ENCODE results near the gene RAD51B. TPM values are rescaled to one million over a fixed set of nuclear protein-coding genes. Genes with fewer than 3 reads are reported as not detected.
A peak's percentile ranks its signal among the peaks of the same experiment; 100 is the strongest.

The RAD51B gene
- total RNA-seq, 1 experiment from 2014 or later, result 10.8 TPM

DNA sequence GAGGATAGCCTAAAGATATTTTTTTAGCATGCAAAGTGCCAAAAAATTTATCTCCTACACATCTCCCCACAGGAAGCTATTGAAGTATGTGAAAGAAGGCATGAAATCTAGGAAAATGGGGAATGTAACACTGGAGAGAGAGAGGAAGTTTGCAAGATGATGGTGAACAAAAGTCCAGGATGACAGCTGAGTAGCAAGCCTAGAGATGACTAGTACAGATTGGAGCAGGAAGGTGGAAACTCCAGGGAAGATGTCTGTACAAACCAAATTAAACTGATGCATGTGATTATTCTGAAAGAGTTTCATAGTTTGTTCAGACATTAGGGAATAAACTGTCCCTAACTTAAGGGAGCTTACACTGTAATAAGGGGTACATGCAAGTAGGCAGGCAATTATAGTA is 99.3 kb downstream of the RAD51B start:
- no peak overlapping the region for H3K4me3 ChIP-seq (ENCODE audit: low read length)
- CTCF ChIA-PET, result no interaction called here

DNA sequence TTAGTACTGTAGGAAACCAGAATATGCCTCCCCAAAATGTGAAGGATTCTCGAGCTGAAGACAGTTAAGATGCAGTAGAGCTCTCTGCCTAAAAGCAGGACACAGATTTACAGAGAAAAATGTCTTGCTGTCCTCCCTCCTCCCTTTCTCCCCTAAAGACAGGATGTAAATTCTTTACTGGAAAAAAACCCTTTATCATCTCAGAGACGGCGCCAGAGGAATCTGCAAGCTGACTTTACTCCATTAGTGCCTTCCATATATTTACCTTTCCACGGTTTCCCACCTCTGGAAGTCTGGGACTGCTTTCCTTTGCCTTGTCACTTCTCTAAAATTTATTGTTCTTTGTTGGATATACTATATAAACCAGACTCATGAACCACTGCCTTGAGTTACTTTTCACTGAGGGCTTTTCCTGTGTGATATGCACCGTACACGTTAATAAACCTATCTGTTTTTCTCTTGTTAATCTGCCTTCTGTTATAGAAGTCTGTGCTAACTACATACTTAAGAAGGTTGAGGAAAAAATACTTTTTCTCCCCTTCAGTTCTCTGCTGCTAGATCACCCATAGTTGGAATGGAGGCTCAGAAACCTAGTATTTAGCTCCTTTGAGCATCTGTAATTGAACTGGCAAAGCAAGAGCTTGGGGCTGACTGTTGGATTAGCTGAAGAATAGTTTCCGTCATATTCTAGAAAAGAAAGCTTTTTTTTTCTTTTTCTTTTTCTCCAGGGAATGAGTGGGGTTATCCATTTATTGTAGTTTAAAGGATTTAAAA is 99.9 kb downstream of the RAD51B start:
- TF ChIP-seq EZH2phosphoT487 (IDR thresholded peaks at IDR 0.05; ENCODE audit: borderline replicate concordance, low read length), result no peak
- TF ChIP-seq, protein P1, sequence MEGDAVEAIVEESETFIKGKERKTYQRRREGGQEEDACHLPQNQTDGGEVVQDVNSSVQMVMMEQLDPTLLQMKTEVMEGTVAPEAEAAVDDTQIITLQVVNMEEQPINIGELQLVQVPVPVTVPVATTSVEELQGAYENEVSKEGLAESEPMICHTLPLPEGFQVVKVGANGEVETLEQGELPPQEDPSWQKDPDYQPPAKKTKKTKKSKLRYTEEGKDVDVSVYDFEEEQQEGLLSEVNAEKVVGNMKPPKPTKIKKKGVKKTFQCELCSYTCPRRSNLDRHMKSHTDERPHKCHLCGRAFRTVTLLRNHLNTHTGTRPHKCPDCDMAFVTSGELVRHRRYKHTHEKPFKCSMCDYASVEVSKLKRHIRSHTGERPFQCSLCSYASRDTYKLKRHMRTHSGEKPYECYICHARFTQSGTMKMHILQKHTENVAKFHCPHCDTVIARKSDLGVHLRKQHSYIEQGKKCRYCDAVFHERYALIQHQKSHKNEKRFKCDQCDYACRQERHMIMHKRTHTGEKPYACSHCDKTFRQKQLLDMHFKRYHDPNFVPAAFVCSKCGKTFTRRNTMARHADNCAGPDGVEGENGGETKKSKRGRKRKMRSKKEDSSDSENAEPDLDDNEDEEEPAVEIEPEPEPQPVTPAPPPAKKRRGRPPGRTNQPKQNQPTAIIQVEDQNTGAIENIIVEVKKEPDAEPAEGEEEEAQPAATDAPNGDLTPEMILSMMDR (conservative IDR thresholded peaks at IDR 0.05; ENCODE audit: low read depth, low read length), result no peak
- ChIA-PET POLR2A (ENCODE audit: unreplicated experiment) (interaction anchor here (0.5 to 0.6 kb wide), 3 partner anchors 21 to 1130 kb away, joined by 4 to 10 read pairs (median 4); no protein-coding TSS in a partner anchor), CTCF (no interaction called here)
- H3K4me1 ChIP-seq (ENCODE audit: insufficient read depth, low read length), result no peaks in the 10 kb centered on the region
- no TSS peak for BruUV-seq (replicated peaks)
- H3K4me2 ChIP-seq (ENCODE audit: low read length), result no peak overlapping the region
- intact Hi-C loops (cut with micrococcal nuclease), result no loop called here
- ATAC-seq, result no peak
- H3K9me2 ChIP-seq (replicated peaks; ENCODE audit: low read length), result no peaks in the 10 kb centered on the region
- H3K4me3 ChIP-seq (ENCODE audit: low read length), result no peak overlapping the region
- H3F3A ChIP-seq (ENCODE audit: low read length, unreplicated experiment), result no peaks in the 10 kb centered on the region
- no peak for DNase-seq
- H3K27me3 ChIP-seq (ENCODE audit: low read length), result no peaks in the 10 kb centered on the region
- H4K20me1 ChIP-seq (ENCODE audit: low read length), result no peaks in the 10 kb centered on the region
- no peak overlapping the region for H3K9ac ChIP-seq (ENCODE audit: low read length)
- no peaks in the 10 kb centered on the region for H3K79me2 ChIP-seq (ENCODE audit: low read length)
- H2AFZ ChIP-seq (ENCODE audit: low read length), result no peak overlapping the region
- no peaks in the 10 kb centered on the region for H3K36me3 ChIP-seq (ENCODE audit: low read depth, low read length)
- H3K27ac ChIP-seq (ENCODE audit: low read length), result no peak overlapping the region
- no peaks in the 10 kb centered on the region for H3K9me3 ChIP-seq (ENCODE audit: low read length)

More for the DNA sequence above, 99.3 kb downstream of the RAD51B start:
- Histone ChIP-seq H3K27ac (ENCODE audit: low read length) (no peak overlapping the region), H3K9me3 (ENCODE audit: low read length) (no peaks in the 10 kb centered on the region), H3K4me2 (ENCODE audit: low read length) (no peak overlapping the region), H3K27me3 (ENCODE audit: low read length) (no peaks in the 10 kb centered on the region), H3F3A (ENCODE audit: low read length, unreplicated experiment) (no peaks in the 10 kb centered on the region), H3K4me1 (ENCODE audit: insufficient read depth, low read length) (no peaks in the 10 kb centered on the region), H3K9me2 (replicated peaks; ENCODE audit: low read length) (no peaks in the 10 kb centered on the region), H4K20me1 (ENCODE audit: low read length) (no peaks in the 10 kb centered on the region), H2AFZ (ENCODE audit: low read length) (no peak overlapping the region), H3K9ac (ENCODE audit: low read length) (no peak overlapping the region), H3K79me2 (ENCODE audit: low read length) (no peaks in the 10 kb centered on the region), H3K36me3 (ENCODE audit: low read depth, low read length) (no peaks in the 10 kb centered on the region)
- intact Hi-C loops (cut with micrococcal nuclease), result no loop called here
- BruUV-seq (replicated peaks), result no TSS peak
- TF ChIP-seq, protein P1 (conservative IDR thresholded peaks at IDR 0.05; ENCODE audit: low read depth, low read length), result no peak
- TF ChIP-seq EZH2phosphoT487 (IDR thresholded peaks at IDR 0.05; ENCODE audit: borderline replicate concordance, low read length) (no peak), EZH2 (IDR thresholded peaks at IDR 0.05; ENCODE audit: low read length, unreplicated experiment) (no peak)
- ATAC-seq, result no peak
- DNase-seq, result no peak
- POLR2A ChIA-PET (ENCODE audit: unreplicated experiment), result interaction anchor here (0.5 kb wide), 1 partner anchor 876 kb away, joined by 10 read pairs; no protein-coding TSS in a partner anchor

DNA sequence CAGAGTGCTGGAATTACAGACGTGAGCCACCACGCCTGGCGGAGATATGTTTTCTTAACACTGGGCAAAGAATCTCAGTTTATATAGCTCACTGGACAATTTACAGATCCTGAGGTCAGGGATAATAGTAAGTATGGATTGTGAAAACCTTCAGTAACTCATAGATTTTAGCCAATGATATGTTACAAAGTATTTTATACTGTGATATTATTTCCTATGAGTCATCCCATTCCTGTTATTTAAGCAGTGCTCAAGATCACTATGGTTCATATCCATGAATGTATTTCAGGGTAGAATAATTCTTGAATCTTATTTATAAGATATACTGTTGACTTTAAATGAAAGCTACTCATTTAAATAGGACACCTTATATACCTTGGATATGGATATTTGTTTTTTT is 107.2 kb downstream of the RAD51B start:
- H3K4me1 ChIP-seq (ENCODE audit: insufficient read depth, low read length), result no peaks in the 10 kb centered on the region
- H3K36me3 ChIP-seq (ENCODE audit: low read depth, low read length), result no peaks in the 10 kb centered on the region
- TF ChIP-seq, protein P1 (conservative IDR thresholded peaks at IDR 0.05; ENCODE audit: low read depth, low read length), result no peak
- TF ChIP-seq EZH2 (IDR thresholded peaks at IDR 0.05; ENCODE audit: low read length, unreplicated experiment) (no peak), EZH2phosphoT487 (IDR thresholded peaks at IDR 0.05; ENCODE audit: borderline replicate concordance, low read length) (no peak)
- H3K4me3 ChIP-seq (ENCODE audit: low read length), result no peak overlapping the region
- H4K20me1 ChIP-seq (ENCODE audit: low read length), result no peaks in the 10 kb centered on the region
- H3K9ac ChIP-seq (ENCODE audit: low read length), result no peak overlapping the region
- H3K27ac ChIP-seq (ENCODE audit: low read length), result no peak overlapping the region
- H3K4me2 ChIP-seq (ENCODE audit: low read length), result no peak overlapping the region
- no peak overlapping the region for H2AFZ ChIP-seq (ENCODE audit: low read length)
- peak; percentile 43 for ATAC-seq
- no peaks in the 10 kb centered on the region for H3K9me2 ChIP-seq (replicated peaks; ENCODE audit: low read length)
- no peaks in the 10 kb centered on the region for H3F3A ChIP-seq (ENCODE audit: low read length, unreplicated experiment)
- intact Hi-C loops (cut with micrococcal nuclease), result no loop called here
- H3K79me2 ChIP-seq (ENCODE audit: low read length), result no peaks in the 10 kb centered on the region
- no peaks in the 10 kb centered on the region for H3K27me3 ChIP-seq (ENCODE audit: low read length)
- CTCF ChIA-PET, result no interaction called here
- POLR2A ChIA-PET (ENCODE audit: unreplicated experiment), result interaction anchor here (0.6 kb wide), 1 partner anchor 20 kb away, joined by 4 read pairs; no protein-coding TSS in a partner anchor
- H3K9me3 ChIP-seq (ENCODE audit: low read length), result no peaks in the 10 kb centered on the region
- BruUV-seq (replicated peaks), result no TSS peak
- peak; percentile 23 for DNase-seq

All from PC-3 (cell line).